Measurements from ENCODE around the gene FRMD3. TPM values are rescaled to one million over a fixed set of nuclear protein-coding genes. Genes with fewer than 3 reads are reported as not detected.

FRMD3 gene
- total and polyA plus RNA-seq, 11 donors = 28.9 to 195 (median 82.4) TPM

DNA sequence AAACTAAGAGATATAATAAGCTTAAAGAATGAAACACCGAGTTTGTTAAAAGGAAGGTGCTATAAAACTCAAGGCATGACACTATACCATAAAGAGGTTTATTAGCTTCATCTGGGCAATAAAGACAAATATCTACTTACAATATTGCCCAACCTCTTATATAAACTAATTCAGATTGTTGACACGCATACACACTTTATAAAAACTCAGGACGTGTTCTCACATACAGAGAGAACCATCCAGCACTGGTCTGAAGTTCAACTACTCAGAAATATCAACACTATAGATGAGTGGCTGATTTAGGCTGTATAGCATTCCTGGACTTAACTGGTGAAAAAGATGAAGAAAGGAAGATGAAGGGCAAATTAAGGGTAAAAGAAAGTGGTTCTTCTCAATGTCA is 81.2 kb downstream of the FRMD3 start:
- H3K4me3 ChIP-seq = no peak overlapping the region
- intact Hi-C loops (cut with DNase I) = loop anchor here in 1 of 10 donors (10.0 kb wide), 1 partner anchor 122 kb away; no protein-coding TSS in a partner anchor
- H3K36me3 ChIP-seq = no peaks in the 10 kb centered on the region
- ATAC-seq = no peak
- H3K4me1 ChIP-seq = no peaks in the 10 kb centered on the region
- 89 to 98% (median 91%) methylated on average over 3 of the region's 3 CpGs for WGBS, 4 donors
- TF ChIP-seq POLR2A (IDR thresholded peaks at IDR 0.05) (no peak), CTCF (IDR thresholded peaks at IDR 0.05) (no peak)
- no peak overlapping the region for H3K27ac ChIP-seq
- H3K27me3 ChIP-seq = no peaks in the 10 kb centered on the region
- DNase-seq = no peak
- H3K9me3 ChIP-seq = peaks cover 0 to 11% (median 0%) of the 10 kb centered on the region in 12 donors

DNA sequence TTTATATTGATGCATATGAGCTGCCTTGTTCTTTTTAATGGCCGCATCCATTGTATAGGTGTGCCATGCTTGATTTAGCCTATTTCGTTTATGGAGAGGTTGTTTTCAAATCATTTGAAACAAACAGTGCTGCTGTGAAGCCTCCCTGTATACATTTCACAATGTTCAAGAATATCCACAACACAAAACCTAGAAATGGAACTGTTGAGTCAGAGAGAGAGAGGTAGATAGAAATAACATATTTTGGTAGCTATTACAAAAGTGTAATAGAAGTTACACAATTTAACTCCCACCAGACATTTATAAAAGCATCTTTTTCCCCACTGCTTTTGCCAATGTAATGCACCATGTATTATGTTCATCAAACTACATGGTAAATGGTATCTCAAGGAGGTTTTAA is 82.0 kb downstream of the FRMD3 start:
- H3K27me3 ChIP-seq = no peaks in the 10 kb centered on the region
- no peaks in the 10 kb centered on the region for H3K4me1 ChIP-seq
- no peak overlapping the region for H3K4me3 ChIP-seq
- H3K36me3 ChIP-seq = no peaks in the 10 kb centered on the region
- ATAC-seq (no peak), DNase-seq (no peak)
- TF ChIP-seq CTCF (IDR thresholded peaks at IDR 0.05) (no peak), POLR2A (IDR thresholded peaks at IDR 0.05) (no peak)
- intact Hi-C loops (cut with DNase I) = loop anchor here in 1 of 10 donors (10.0 kb wide), 1 partner anchor 121 kb away; no protein-coding TSS in a partner anchor
- H3K9me3 ChIP-seq = peaks cover 0 to 8% (median 0%) of the 10 kb centered on the region in 12 donors
- 88 to 96% (median 95%) methylated on average over 2 of the region's 2 CpGs for WGBS, 4 donors
- no peak overlapping the region for H3K27ac ChIP-seq

DNA sequence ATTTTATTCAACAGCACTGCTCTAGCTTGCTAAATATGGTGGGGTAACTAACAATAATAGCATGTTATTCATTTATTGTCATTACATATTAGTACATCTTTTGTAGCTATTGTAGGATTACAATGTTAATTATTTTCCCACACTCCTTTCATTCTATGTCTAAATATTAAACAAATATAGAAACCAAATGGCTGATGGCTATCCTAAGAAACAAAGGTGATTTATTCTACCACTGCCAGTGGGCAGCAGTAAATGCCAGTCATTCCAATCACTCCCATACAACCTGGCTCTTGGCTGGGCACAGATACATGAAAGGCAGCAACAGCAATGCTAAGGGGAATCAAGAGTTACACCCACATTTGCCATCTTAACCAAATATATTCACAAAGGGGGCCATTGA is 84.1 kb downstream of the FRMD3 start:
- no peaks in the 10 kb centered on the region for H3K36me3 ChIP-seq
- H3K27me3 ChIP-seq = no peaks in the 10 kb centered on the region
- intact Hi-C loops (cut with DNase I) = loop anchor here in 1 of 10 donors (10.0 kb wide), 1 partner anchor 119 kb away; no protein-coding TSS in a partner anchor
- ATAC-seq = no peak
- H3K9me3 ChIP-seq = no peaks in the 10 kb centered on the region
- no peak for TF ChIP-seq CTCF (IDR thresholded peaks at IDR 0.05)
- no peak for TF ChIP-seq POLR2A (IDR thresholded peaks at IDR 0.05)
- peaks cover 0 to 12% (median 0%) of the 10 kb centered on the region in 12 donors for H3K4me1 ChIP-seq
- DNase-seq = no peak
- H3K4me3 ChIP-seq = no peak overlapping the region
- H3K27ac ChIP-seq = no peak overlapping the region

GRCh38 chr9:83451308-83451707 is 86.9 kb downstream of the FRMD3 start:
- H3K27me3 ChIP-seq = no peaks in the 10 kb centered on the region
- TF ChIP-seq CTCF (IDR thresholded peaks at IDR 0.05) (no peak), POLR2A (IDR thresholded peaks at IDR 0.05) (no peak)
- DNase-seq (no peak), ATAC-seq (no peak)
- H3K27ac ChIP-seq = no peak overlapping the region
- H3K4me1 ChIP-seq = peaks cover 0 to 28% (median 6%) of the 10 kb centered on the region in 12 donors
- H3K9me3 ChIP-seq = no peaks in the 10 kb centered on the region
- 70 to 78% (median 76%) methylated on average over 4 of the region's 4 CpGs for WGBS, 4 donors
- H3K36me3 ChIP-seq = no peaks in the 10 kb centered on the region
- no peak overlapping the region for H3K4me3 ChIP-seq
- intact Hi-C loops (cut with DNase I) = loop anchor here in 1 of 10 donors (10.0 kb wide), 1 partner anchor 117 kb away; no protein-coding TSS in a partner anchor
